Measurements from ENCODE around the gene GATA5.
"Not testable (repeated sequence)": the region's sequence is repeated elsewhere in the genome, so short reads cannot be mapped to it uniquely, and the experiment has no call there.

Gene GATA5

DNA sequence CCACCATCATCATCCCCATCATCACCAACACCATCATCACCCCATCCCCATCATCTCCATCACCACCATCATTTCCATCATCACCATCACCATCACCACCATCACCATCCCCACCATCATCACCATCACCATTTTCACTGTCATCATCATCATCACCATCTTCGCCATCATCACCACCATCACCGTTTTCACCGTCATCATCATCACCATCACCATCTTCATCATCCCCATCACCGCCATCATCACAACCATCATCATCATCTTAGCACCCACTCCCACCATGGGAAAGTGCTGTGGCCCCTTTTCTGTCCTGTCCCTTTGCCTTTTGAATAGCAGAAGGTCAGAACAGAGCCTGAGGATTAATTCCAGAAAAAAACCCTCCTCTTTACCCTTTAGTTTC, 28.5 kb upstream of the GATA5 start:
- DNase-seq (ENCODE audit: low read depth in 2 of 2), result no peak

DNA sequence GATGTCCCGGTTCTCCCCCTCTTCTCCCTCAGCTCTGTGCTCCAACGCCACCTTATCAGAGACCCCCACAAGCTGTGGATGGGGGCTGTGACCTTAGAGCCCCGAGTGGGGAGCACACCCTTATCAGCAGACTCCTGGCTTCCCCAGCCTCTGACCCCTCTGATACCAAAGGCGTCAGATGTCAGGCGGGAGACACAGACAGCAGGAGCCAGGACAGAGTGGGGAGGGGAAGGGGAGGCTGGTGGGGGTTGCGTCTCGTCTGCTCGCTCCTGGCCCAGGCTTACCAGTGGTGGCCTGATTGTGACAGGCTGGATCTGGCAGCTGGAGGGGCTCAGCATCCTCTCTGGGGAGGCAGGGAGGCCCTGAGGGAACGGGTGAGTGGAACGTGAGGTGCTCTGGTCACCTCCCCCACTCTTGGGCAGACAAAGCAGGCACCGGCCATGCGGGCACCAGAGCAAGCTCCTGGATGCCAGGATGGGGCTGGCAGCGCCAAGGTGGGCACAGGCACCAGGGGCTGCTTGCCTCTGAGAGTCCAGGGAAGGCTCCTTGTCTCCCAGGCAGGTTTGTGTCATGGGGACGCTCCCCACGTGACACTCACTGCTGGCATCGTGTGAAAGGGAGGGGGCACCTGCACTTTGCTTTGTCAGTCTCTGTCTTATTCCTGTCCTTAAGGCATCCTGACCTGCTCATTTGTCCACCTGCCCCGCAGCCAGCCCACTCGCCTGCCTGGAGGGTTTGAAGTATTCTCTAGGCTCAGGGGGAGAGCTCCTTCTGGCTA, 27.8 kb upstream of the GATA5 start:
- DNase-seq (ENCODE audit: low read depth in 2 of 2), result no peak

DNA sequence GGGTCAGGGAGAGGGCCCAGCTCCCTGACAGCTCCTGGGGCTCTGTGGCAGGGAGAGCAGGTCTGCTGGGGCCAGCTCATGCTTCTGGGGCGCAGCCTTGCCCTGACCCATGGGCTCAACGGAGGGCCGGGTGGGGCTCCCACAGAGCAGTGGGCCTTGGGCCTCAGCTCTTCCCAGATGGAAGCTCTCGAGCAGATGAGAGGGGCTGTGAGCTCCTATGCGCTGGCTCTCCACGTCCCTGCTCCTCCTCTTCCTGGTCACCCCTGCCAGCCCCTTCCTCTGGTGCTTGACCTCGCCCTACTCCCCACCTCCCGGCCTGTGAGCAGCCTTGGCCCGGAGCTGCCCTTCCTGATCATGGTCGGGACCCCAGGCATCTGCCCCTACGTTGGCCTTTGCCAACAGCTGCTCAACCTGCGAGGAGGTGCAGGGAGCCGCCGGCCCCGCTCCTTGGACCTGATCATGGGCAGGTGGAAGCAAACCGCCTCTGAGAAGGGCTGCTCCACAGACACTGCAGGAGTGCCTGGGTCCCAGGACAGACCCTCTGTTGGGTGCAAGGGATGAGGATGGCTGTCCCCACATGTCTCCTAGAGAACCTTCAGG, 26.8 kb upstream of the GATA5 start:
- no peak for DNase-seq (ENCODE audit: low read depth in 2 of 2)

DNA sequence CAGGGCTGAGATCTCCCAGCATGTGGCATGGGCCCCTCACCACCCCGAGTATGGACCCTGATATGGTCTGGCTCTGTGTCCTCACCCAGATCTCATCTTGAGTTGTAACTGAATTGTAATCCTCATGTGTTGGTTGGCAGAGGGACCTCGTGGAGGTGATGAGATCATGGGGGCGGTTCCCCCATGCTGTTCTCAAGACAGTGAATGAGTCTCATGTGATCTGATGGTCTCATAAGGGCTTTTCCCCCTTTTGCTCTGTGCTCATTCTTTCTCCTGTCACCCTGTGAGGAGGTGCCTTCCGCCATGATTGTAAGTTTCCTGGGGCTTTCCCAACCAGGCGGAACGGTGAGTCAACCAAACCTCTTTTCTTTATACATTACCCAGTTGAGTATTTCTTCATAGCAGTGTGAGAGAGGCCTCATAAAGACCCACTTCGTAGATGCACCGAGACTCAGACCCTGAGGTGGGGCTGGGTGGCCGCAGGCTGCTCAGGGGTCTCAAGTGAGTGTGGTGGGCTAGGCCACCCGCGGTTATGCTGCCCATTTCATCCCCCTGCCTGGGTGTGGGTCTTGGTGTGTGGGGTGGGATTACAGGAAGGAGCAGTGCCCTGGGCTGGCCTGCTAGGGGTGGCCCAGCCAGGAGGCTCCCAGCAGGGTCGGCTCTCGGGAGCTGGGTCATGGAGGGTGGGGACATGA, 26.2 kb upstream of the GATA5 start:
- DNase-seq (ENCODE audit: low read depth in 2 of 2), result peak; percentile 75 to 76

DNA sequence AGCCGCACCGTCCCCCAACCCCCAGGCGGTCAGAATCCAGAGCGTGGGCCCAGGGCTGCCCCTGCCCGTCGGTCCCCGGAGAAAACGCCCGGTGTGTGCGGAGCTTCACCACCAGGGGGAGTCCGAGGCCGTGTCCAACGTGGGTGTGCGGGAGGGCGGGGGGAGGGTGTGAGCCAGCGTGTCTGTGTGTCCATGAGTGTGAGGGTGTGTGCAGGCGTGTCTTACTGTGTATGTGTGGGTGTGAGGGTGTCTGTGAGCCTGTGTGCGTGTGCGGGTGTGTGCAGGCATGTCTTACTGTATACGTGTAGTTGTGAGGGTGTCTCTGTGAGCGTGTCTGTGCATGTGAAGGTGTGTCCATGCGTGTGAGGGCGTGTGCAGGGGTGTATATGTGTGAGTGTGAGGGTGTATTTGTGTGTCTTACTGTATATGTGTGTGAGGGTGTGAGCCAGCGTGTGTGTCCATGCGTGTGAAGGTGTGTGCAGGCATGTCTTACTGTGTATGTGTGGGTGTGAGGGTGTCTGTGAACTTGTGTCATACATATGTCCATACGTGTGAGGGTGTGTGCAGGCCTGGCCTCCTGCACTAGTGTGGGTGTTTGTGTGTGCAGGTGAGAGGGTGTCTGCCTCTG, 24.6 kb upstream of the GATA5 start:
- peak; percentile 59 to 79 for DNase-seq (ENCODE audit: low read depth in 2 of 2)

DNA sequence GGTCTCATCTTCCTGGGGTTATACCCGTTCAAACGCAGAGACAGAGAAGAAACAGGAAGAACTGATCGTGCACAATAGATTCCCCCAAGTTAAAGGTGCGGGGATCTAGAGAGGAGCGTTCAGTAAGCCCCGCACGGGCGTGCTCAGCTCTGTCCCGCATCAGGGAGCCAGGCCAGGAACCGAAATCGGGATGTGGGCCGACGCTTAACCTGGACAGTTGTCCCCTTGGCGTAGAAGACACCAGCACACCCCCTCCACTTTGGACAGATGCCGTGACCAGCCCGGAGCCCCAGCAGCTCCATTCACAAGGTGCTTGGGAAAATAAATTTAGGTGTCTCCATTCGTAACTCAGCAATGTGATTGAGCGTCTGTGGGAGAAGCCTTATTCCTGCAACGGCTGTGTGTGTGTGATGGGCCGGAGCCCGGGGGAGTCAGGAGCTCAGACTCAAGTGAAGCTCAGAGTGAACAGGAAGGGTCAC, 24.0 kb upstream of the GATA5 start:
- DNase-seq (ENCODE audit: low read depth in 2 of 2), result no peak

DNA sequence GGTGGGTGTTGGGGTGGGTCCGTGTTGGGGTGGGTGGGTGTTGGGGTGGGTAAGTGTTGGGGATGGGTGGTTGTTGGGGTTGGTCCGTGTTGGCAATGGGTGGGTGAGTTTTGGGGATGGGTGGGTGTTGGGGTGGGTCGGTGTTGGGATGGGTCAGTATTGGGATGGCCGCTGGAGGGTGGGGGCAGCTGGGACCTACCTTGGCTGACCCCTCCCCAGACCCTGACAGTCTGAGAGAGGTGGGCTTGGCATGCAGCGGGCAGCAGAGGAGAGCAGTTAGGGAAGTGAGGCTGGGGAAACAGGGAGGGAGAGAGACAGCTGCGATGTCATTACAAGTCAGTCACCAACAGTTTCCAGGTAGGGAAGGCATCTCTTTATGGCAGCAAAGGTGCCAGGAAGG, 23.1 kb upstream of the GATA5 start:
- DNase-seq (ENCODE audit: low read depth in 2 of 2), result no peak

DNA sequence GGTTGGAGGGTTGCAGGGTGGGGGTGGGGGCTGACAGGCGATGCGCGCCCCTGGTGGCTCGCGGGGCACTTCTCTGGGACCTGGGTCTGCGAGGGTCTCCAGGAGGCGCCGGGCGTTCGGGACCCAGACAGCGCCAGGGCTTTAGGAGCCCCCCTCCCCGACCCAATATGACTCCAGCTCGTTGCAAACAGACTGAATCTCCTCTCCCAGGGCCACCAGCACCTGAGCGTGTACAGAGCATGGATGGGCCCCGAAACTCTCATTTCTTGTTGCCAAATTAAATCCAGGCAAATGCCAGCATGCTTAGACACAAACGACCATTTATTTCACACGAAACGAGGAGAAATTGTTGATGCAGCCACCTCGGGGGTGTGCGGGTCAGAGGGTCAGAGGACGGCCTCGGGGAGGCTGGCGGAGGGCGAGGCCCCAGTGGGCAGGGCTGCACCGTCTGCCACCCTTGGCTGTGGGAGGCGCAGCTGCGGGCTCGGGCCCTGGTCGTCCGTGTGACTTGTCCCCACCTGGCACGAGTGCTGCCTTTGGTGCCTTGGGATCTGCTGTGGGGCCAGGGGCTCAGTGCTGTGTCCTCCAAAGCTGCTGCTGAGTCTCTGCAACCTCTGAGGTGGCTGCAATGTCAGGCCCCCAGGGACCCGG, 20.9 kb upstream of the GATA5 start:
- DNase-seq (ENCODE audit: low read depth in 2 of 2), result no peak

DNA sequence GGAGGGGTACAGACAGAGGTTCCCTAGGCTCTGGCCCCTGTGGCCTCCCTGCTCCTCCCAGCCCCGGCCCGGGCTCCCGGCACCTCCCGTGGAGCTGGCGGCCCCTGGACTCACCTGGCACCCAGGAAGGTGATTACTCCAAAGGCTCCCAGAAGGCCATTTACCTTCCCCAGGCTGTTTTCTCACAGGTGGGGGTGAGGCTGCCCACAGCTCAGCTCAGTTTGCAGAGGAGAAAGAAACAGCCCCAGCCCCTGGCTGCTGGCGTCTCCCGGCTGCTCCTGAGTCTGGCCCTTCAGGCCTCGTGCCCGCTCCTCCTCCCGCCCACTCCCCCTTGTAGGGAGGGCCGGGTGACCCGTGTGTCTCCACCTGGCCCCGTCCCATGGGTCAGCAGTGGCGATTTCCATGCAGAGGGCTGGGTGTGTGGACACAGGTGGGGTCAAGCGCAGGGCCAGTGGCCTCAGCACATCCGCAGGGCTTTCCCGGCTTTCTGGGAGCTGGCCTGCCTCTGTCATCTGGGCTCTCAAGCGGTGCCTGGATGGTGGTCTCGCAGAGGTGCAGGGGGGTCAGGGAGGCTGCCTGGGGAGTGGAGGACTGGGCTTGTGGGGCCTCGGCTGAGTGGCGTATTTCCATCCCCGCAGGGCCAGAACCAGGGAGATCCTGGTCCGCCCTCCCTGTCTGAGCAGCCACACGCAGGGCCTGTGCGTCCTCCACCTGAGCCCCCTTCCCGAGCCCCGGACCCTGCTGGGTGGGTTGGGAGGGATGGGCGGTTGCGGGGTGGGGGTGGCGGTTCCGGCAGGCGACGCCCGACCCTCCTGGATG, 20.2 kb upstream of the GATA5 start:
- DNase-seq (ENCODE audit: low read depth in 2 of 2), result no peak

DNA sequence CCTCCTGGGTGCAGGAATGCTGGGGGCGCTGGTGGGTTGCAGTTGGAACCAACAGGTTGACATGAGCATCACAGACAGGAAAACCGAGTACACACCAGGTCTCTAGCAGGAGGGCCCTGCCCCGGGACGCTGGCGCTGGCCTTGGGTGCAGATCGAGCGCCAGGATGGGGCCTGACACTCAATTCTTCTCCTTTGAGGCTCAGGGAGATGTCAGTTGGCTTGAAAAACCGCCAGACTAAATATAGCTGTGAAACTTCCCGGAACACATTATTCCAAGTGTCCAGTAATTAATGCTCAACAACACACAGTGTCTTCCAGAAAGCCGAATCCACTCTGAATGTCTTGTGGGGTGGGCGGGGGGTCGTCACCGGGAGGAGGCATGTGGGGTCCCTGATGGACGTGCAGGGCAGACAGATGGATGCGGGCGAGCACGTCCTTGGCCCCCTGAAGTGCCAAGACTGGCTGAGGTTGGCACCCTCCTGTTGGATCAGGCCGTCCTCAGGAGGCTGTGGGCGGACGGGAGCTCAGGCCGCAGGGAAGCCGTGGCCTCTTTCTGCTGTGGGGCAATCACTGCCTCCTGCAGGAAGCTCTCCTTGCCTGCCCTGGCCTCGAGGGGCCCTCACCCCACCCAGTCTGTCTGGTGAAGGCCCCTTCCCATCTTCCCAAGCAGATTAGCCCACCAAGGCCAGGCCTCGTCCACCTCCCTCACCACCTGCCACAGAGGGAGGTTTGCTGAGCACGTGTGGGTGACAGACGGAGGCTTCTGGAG, 19.4 kb upstream of the GATA5 start:
- DNase-seq (ENCODE audit: low read depth in 2 of 2), result no peak

DNA sequence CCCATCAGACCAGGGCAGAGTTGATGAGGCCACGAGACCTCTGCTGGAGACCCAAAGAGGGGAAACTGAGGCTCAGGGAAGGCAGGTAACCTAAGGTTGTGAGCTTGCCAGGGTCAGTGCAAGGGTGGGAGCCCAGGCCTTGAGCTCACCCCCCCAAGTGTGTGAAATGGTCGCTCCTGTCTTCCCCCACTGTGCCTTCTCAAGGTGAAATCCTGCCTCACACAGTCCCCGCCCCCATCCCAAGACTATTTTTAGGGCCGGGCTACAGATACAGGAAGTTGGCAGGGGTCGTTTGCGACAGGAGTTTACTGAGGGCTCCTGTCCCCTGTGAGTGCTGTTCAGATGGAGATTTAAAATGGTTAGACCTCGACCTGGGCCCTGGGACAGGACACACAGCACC, 18.7 kb upstream of the GATA5 start:
- no peak for DNase-seq (ENCODE audit: low read depth in 2 of 2)

DNA sequence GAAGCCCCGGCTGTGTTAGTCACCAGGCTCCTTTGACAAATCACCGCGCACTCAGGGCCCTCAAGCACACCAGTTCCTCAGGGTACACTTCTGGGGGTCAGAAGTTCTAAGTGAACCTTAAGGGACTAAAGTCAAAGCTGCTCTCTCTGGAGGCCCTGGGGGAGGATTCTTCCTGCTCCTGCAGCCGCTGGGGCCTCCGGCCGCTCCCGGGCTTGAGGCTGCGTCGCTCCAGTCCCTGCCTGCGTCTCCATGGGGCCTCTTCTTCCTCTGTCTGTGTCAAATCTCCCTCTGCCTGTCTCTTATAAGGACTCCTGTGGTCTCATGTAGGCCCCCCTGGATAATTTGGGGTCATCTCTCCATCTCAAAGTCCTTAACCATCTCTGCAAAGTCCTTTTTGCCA, 18.1 kb upstream of the GATA5 start:
- no peak for DNase-seq (ENCODE audit: low read depth in 2 of 2)

DNA sequence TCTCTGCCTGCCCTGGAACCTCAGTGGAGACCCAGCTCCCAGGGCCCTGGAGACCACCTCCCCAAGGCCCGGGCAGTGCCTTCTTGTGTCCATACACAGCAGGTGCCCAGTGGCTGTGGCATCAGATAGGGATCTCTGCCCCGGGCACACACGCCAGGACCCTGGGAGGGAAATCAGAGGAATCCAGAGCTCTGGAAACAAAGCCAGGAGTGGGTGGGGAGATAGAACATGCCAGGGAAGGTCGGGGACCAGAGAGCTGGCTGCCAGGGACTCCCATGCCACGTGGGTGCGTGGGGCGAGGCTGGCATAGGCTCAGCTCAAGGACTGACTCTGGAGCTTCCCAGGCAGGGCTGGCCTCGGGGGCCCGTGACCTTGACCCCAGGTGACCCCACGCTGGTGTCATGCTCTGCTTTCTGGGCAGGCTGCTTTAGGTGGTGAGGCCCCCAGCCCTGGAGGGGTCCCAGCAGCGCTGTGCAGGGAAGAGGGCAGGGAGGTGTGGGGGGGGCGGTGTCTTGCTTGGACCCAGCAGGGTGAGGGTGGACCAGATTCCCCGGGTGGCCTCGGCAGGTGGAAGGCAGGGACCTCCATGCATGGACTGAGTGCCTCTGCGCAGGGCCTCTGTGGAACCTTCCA, 17.6 kb upstream of the GATA5 start:
- DNase-seq (ENCODE audit: low read depth in 2 of 2), result no peak

DNA sequence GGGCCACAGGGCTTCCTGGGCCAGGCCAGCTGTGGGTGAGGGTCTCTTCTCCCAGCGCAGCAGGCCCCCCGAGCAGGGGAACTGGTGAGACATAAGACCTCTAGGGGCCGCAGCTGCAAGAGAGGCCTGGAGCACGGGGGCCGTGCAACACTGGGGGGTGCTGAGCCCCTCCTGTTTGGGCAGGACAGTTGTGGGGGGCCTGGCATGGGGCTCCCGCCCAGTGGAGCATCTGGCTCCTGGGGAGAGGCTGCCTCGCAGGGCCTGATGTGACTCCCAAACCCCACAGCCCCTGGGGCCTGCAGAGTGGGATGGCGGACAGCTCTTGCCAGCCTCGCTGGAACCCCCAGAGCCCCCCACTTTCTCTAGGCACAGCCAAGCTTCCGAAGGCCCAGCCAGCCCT, 16.9 kb upstream of the GATA5 start:
- no peak for DNase-seq (ENCODE audit: low read depth in 2 of 2)

DNA sequence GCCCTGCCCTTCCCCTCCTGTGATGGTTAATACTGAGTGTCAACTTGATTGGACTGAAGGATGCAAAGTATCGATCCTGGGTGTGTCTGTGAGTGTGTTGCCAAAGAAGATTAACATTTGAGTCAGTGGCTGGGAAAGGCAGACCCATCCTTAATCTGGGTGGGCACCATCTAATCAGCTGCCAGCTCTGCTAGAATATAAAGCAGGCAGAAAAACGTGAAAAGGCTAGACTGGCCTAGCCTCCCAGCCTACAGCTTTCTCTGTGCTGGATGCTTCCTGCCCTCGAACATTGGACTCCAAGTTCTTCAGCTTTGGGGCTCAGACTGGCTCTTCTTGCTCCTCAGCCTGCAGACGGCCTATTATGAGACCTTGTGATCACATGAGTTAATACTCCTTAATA, 15.0 kb upstream of the GATA5 start:
- not testable (repeated sequence) for DNase-seq (ENCODE audit: low read depth in 2 of 2)

DNA sequence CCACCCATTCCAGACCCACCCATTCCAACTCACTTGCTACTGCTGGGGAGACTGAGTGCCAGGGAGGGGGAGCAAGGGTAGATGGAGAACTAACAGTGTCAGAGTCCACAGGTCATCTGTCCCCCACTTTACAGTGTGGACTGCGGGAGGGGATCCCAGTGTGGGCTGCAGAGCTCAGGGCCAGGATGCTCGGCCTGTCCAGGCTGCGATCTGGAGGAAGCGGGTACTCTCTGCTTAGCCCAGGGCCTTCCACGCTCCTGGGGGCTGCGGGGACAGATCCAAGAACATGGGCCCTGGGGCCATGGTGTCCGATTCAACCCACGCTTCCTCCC, 14.1 kb upstream of the GATA5 start:
- no peak for DNase-seq (ENCODE audit: low read depth in 2 of 2)

DNA sequence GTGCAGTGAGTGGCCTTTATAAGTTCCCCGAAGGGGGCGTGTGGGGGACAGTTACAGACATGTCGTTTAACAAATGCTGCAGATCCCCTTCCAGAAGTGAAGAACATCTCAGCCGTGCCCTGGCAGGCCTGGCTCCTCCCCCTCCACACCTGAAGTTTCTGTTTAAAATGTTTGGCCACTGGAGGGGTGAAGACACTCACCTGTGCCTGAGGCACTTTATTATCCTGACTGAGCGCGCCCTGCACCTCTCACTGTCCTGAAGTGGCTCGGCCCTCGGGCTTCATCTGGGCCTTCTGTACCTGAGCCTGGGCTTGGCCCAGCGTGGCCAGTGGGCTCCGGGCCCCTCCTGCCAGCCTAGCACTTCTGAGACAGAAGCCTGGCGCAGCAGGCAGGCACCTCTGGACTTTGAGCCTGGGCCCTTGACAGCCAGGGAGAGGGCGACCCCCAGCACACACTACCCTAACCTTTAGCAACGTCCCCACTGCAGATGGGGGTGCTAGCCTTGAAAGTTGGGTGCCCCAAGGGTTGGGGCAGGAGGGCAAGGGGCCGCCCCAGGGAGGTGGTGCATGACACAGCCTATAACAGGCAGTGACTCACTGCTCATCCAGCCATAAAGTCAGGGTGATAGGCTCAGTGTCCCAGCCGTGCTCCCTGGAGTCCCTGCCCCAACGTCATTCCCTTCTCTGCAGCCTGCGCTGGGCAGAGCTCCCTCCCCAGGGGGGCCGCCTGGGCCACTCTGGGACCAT, 13.6 kb upstream of the GATA5 start:
- no peak for DNase-seq (ENCODE audit: low read depth in 2 of 2)

DNA sequence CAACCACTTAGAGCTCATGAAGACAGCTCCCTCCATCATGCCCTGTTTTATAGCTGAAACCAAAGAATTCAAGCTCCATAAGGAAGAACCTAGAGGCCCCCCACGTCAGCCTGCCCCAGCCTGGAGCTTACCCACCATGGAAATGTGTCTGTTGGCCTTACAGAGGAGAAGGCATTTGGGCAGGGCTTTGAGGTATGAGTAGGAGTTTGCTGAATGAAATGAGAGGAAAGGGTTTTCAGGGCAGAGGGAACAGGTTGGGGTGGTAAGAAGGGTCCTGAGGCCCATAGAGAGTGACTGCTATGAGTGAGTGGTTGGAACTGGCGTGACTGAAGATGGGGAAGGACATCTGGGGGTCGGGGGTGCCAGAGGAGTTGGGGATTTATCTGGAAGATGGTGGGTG, 12.7 kb upstream of the GATA5 start:
- DNase-seq (ENCODE audit: low read depth in 2 of 2), result no peak

Data from stimulated activated CD4-positive, alpha-beta T cell treated with anti-CD3 and anti-CD28 coated beads, Interleukin-15, amount 100 ng/mL, for 48 hours (primary cell).